IMR-90 (cell line): ENCODE results near the gene GFPT1. TPM values are rescaled to one million over a fixed set of nuclear protein-coding genes. Genes with fewer than 3 reads are reported as not detected.

Source experiments
- ATAC-seq: fragments of 200-7000 bp; cut with Tn5 transposase; 2 replicates; pipeline ENCODE4 v1.9.1; 2020; ENCODE audit warnings: low read depth, mild to moderate bottlenecking, moderate library complexity
- BruUV-seq: library from RNA; stranded (reverse); fragments of 400-500 nt; replicated peaks from 2 replicates; lab custom pipeline; 2021; lab: Mats Ljungman, UMichigan
- CTCF ChIA-PET: fragments of 300-600 bp; formaldehyde crosslinking; extraction: SDS; loops from one replicate; lab custom pipeline; 2021; ENCODE audit warnings: antibody characterized with exemption; lab: Yijun Ruan, JAX
- POLR2A ChIA-PET: fragments of 300-600 bp; sonication (Branson Sonifier 250); formaldehyde crosslinking; loops from one replicate; lab custom pipeline; 2022; ENCODE audit warnings: antibody characterized with exemption; ENCODE audit not compliant: unreplicated experiment; lab: Charles Lee
- DNase-seq: peaks from one replicate; pipeline ENCODE4 v3.0.0; 2013
- H2AFZ ChIP-seq: replicated peaks from 2 replicates; pipeline ENCODE3; 2013; ENCODE audit warnings: low read length, mild to moderate bottlenecking; ENCODE audit not compliant: poor library complexity
- H2AK5ac ChIP-seq: 2 replicates; pipeline ENCODE4 v1.6.1; 2013; ENCODE audit warnings: low read depth, low read length, inconsistent platforms
- H2AK9ac ChIP-seq: replicated peaks from 2 replicates; pipeline ENCODE3; 2013; ENCODE audit warnings: mild to moderate bottlenecking, low read depth, low read length, moderate library complexity; ENCODE audit not compliant: poor library complexity
- H2BK120ac ChIP-seq: 2 replicates; pipeline ENCODE4 v1.6.1; 2013; ENCODE audit warnings: low read depth, low read length, inconsistent platforms
- H2BK15ac ChIP-seq: 3 replicates; pipeline ENCODE4 v1.6.1; 2013; ENCODE audit warnings: low read depth, low read length, inconsistent platforms
- H2BK20ac ChIP-seq: 2 replicates; pipeline ENCODE4 v1.6.1; 2013; ENCODE audit warnings: low read depth, mild to moderate bottlenecking, inconsistent platforms, low read length, moderate library complexity
- H2BK5ac ChIP-seq: 2 replicates; pipeline ENCODE4 v1.6.1; 2013; ENCODE audit warnings: mild to moderate bottlenecking, low read depth, low read length, inconsistent platforms; ENCODE audit not compliant: poor library complexity, severe bottlenecking
- H3K14ac ChIP-seq: replicated peaks from 2 replicates; pipeline ENCODE4 v1.6.1; 2013; ENCODE audit warnings: low read depth, low read length, inconsistent platforms
- H3K18ac ChIP-seq: 2 replicates; pipeline ENCODE4 v1.6.1; 2013; ENCODE audit warnings: low read depth, low read length, control low read depth
- H3K23ac ChIP-seq: 2 replicates; pipeline ENCODE4 v1.6.1; 2013; ENCODE audit warnings: low read depth, low read length, inconsistent platforms
- H3K27ac ChIP-seq: 2 replicates; pipeline ENCODE4 v1.5.1; 2013; ENCODE audit warnings: mild to moderate bottlenecking, control low read depth, low read length; ENCODE audit not compliant: insufficient read depth
- H3K27me3 ChIP-seq: 2 replicates; pipeline ENCODE4 v1.6.1; 2013; ENCODE audit warnings: low read length; ENCODE audit not compliant: control insufficient read depth, insufficient read depth
- H3K36me3 ChIP-seq: 2 replicates; pipeline ENCODE4 v1.6.1; 2013; ENCODE audit warnings: low read length, mixed read lengths; ENCODE audit not compliant: control insufficient read depth, insufficient read depth
- H3K4ac ChIP-seq: 2 replicates; pipeline ENCODE4 v1.6.1; 2013; ENCODE audit warnings: low read depth, low read length, inconsistent platforms
- H3K4me1 ChIP-seq: 2 replicates; pipeline ENCODE4 v1.6.1; 2013; ENCODE audit warnings: low read length, mixed read lengths; ENCODE audit not compliant: control insufficient read depth, insufficient read depth
- H3K4me2 ChIP-seq: 2 replicates; pipeline ENCODE4 v1.6.1; 2013; ENCODE audit warnings: low read depth, mild to moderate bottlenecking, control low read depth, low read length, moderate library complexity
- H3K4me3 ChIP-seq: 2 replicates; pipeline ENCODE4 v1.5.1; 2013; ENCODE audit warnings: low read depth, mild to moderate bottlenecking, control low read depth, low read length, moderate library complexity; ENCODE audit not compliant: insufficient read depth
- H3K56ac ChIP-seq: 2 replicates; pipeline ENCODE4 v1.6.1; 2013; ENCODE audit warnings: low read length, inconsistent platforms; ENCODE audit not compliant: insufficient read depth; ENCODE audit errors: extremely low read depth
- H3K79me1 ChIP-seq, 2 experiments: 2 replicates each; pipeline ENCODE4 v1.6.1; 2013; ENCODE audit warnings: low read length in 2 of 2, inconsistent platforms in 1 of 2, low read depth in 1 of 2
- H3K9ac ChIP-seq: 2 replicates; pipeline ENCODE4 v1.6.1; 2013; ENCODE audit warnings: low read depth, low read length, control low read depth
- H3K9me1 ChIP-seq: 2 replicates; pipeline ENCODE4 v1.6.1; 2013; ENCODE audit warnings: low read length, inconsistent platforms; ENCODE audit not compliant: insufficient read depth
- H3K9me3 ChIP-seq: 2 replicates; pipeline ENCODE4 v1.6.1; 2013; ENCODE audit warnings: low read length; ENCODE audit not compliant: control insufficient read depth, insufficient read depth
- H4K20me1 ChIP-seq: 2 replicates; pipeline ENCODE4 v1.6.1; 2013; ENCODE audit warnings: low read length, inconsistent platforms; ENCODE audit not compliant: insufficient read depth
- H4K5ac ChIP-seq: 2 replicates; pipeline ENCODE4 v1.6.1; 2013; ENCODE audit warnings: mild to moderate bottlenecking, low read depth, low read length, control low read depth
- H4K8ac ChIP-seq, 2 experiments: 2 replicates each; pipeline ENCODE4 v1.6.1; 2013; ENCODE audit warnings: low read depth in 2 of 2, low read length in 2 of 2, control low read depth in 1 of 2, inconsistent platforms in 1 of 2
- H4K91ac ChIP-seq: 2 replicates; pipeline ENCODE4 v1.6.1; 2013; ENCODE audit warnings: low read depth, low read length, inconsistent platforms; ENCODE audit not compliant: insufficient read depth
- CEBPB ChIP-seq: IDR thresholded peaks from 2 replicates; pipeline ENCODE4 v1.6.1; 2012; ENCODE audit warnings: low read depth, low read length, improper control_type of control experiment
- CHD1 ChIP-seq: IDR thresholded peaks from 2 replicates; pipeline ENCODE4 v1.6.1; 2012; ENCODE audit warnings: low read depth, low read length, improper control_type of control experiment
- CTCF ChIP-seq: conservative IDR thresholded peaks from 2 replicates; pipeline ENCODE4 v1.5.1; 2012; ENCODE audit warnings: mild to moderate bottlenecking, low read depth, low read length, improper control_type of control experiment
- ELK1 ChIP-seq: fragments of 150-350 bp; IDR thresholded peaks from 2 replicates; pipeline ENCODE4 v1.6.1; 2016; ENCODE audit warnings: low read depth, mild to moderate bottlenecking, low read length, moderate library complexity, borderline replicate concordance
- FOS ChIP-seq: fragments of 150-350 bp; IDR thresholded peaks from 2 replicates; pipeline ENCODE4 v1.6.1; 2016; ENCODE audit warnings: low read depth, low read length
- MAFK ChIP-seq: IDR thresholded peaks from 2 replicates; pipeline ENCODE4 v1.6.1; 2012; ENCODE audit warnings: low read depth, low read length, improper control_type of control experiment
- NFE2L2 ChIP-seq: fragments of 150-350 bp; IDR thresholded peaks from 2 replicates; pipeline ENCODE4 v1.6.1; 2016; ENCODE audit warnings: low read depth, mild to moderate bottlenecking, low read length
- RAD21 ChIP-seq: IDR thresholded peaks from 2 replicates; pipeline ENCODE4 v1.6.1; 2012; ENCODE audit warnings: low read length, improper control_type of control experiment
- RCOR1 ChIP-seq: IDR thresholded peaks from 2 replicates; pipeline ENCODE4 v1.6.1; 2012; ENCODE audit warnings: mild to moderate bottlenecking, low read length, improper control_type of control experiment; ENCODE audit not compliant: insufficient replicate concordance
- SMC3 ChIP-seq: fragments of 150-350 bp; IDR thresholded peaks from 2 replicates; pipeline ENCODE4 v1.6.1; 2016; ENCODE audit warnings: low read depth, mild to moderate bottlenecking, antibody characterized with exemption, low read length, moderate library complexity
- dilution Hi-C: fragments of 300-500 bp; cut with HindIII; formaldehyde crosslinking; loops from one replicate; pipeline ENCODE4 v1.14.3; 2018; ENCODE audit warnings: low sequenced_read_pairs; ENCODE audit not compliant: unreplicated experiment
- in situ Hi-C: fragments of 300-500 bp; cut with MboI; formaldehyde crosslinking; loops from 3 replicates; pipeline ENCODE4 v1.14.3; 2019; ENCODE audit warnings: low sequenced_read_pairs, inconsistent platforms, mixed read lengths
- intact Hi-C: fragments of 100-400 bp; cut with micrococcal nuclease; formaldehyde crosslinking; loops from 2 replicates; pipeline ENCODE4 v1.10.0; 2022
- polyA plus RNA-seq, 3 experiments: library from polyadenylated mRNA; depleted of rRNA; stranded (reverse); fragments of >200 nt; gene quantifications; 2 replicates each; pipeline ENCODE4 v1.2.3, GENCODE V29; 2012; ENCODE audit warnings: low replicate concordance in 1 of 3
- total RNA-seq: library from RNA; depleted of rRNA; stranded (reverse); fragments of >200 nt; gene quantifications from 2 replicates; pipeline ENCODE4 v1.2.3, GENCODE V29; 2012

Gene GFPT1
- total and polyA plus RNA-seq, 2 of the 4 experiments (the other 2 are of a cell fraction), result 23.5 to 52.9 TPM

- Histone ChIP-seq H2AK9ac (no peak overlapping the region), H3K9me1 (peaks cover 9% of the 10 kb centered on the region), H3K79me1 (peaks cover 15 to 70% of the 10 kb centered on the region in 2 experiments), H4K20me1 (no peaks in the 10 kb centered on the region), H3K14ac (no peak overlapping the region), H2BK20ac (no peak overlapping the region), H3K4me3 (no peak overlapping the region), H4K5ac (no peak overlapping the region), H3K9me3 (no peaks in the 10 kb centered on the region), H3K9ac (no peak overlapping the region), H3K4me1 (0 out of 2 replicates have a peak, but pooled peaks cover 6% of the 10 kb centered on the region), H3K23ac (no peak overlapping the region), H3K36me3 (peaks cover 69% of the 10 kb centered on the region), H3K27me3 (no peaks in the 10 kb centered on the region), H3K27ac (no peak overlapping the region), H2BK5ac (no peak overlapping the region), H2AFZ (no peak overlapping the region), H4K91ac (no peak overlapping the region), H4K8ac (no peak overlapping the region), H3K18ac (no peak overlapping the region), H2AK5ac (no peak overlapping the region), H3K4ac (no peak overlapping the region), H3K4me2 (no peak overlapping the region), H2BK15ac (no peak overlapping the region), H3K56ac (no peak overlapping the region), H2BK120ac (no peak overlapping the region)
- dilution Hi-C loops (no loop called here), intact Hi-C loops (no loop called here), in situ Hi-C loops (no loop called here)
- ChIA-PET CTCF (no interaction called here), POLR2A (no interaction called here)
- ATAC-seq (no peak), DNase-seq (no peak)
- no TSS peak for BruUV-seq
- TF ChIP-seq RCOR1 (no peak), ELK1 (no peak), NFE2L2 (no peak), CTCF (no peak), RAD21 (no peak), CHD1 (no peak), FOS (no peak), CEBPB (no peak), MAFK (no peak), SMC3 (no peak)
Measured at GRCh38 chr2:69344305-69344704, 42.7 kb downstream of the GFPT1 start.
